VCaP (cell line): ENCODE data around the gene EIF4G3.
A peak's percentile ranks its signal among the peaks of the same experiment; 100 is the strongest.
"Not testable (repeated sequence)": the region's sequence is repeated elsewhere in the genome, so short reads cannot be mapped to it uniquely, and the experiment has no call there.

Experiments used
- H3K27ac ChIP-seq: fragments of 450-650 bp; 2 replicates; pipeline ENCODE4 v1.5.1; 2017
- TF ChIP-seq, protein P1 (sequence below): fragments of 450-650 bp; conservative IDR thresholded peaks from 2 replicates; pipeline ENCODE4 v1.5.1; 2017; ENCODE audit warnings: mild to moderate bottlenecking, moderate library complexity

Gene EIF4G3

DNA sequence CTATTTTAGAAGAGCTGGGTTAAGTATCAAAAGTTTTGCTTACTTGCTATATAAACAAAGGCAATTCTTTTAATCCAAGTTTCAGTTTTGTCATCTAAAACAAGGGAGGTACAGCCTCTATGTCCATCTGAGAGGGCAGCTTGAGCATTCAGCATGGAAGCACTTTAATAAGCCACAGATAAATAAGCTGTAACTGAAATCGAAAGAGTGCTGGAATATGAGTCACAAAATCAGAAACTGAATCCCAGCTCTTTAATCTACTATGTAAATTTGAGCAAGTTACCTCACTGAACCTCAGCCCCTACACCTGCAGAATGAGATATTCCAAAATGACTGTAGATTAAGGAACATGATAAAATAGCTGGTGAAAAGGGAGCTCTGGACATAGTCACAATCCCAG is 309.6 kb downstream of the EIF4G3 start:
- TF ChIP-seq, protein P1, sequence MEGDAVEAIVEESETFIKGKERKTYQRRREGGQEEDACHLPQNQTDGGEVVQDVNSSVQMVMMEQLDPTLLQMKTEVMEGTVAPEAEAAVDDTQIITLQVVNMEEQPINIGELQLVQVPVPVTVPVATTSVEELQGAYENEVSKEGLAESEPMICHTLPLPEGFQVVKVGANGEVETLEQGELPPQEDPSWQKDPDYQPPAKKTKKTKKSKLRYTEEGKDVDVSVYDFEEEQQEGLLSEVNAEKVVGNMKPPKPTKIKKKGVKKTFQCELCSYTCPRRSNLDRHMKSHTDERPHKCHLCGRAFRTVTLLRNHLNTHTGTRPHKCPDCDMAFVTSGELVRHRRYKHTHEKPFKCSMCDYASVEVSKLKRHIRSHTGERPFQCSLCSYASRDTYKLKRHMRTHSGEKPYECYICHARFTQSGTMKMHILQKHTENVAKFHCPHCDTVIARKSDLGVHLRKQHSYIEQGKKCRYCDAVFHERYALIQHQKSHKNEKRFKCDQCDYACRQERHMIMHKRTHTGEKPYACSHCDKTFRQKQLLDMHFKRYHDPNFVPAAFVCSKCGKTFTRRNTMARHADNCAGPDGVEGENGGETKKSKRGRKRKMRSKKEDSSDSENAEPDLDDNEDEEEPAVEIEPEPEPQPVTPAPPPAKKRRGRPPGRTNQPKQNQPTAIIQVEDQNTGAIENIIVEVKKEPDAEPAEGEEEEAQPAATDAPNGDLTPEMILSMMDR, result no peak
- no peak overlapping the region for H3K27ac ChIP-seq

DNA sequence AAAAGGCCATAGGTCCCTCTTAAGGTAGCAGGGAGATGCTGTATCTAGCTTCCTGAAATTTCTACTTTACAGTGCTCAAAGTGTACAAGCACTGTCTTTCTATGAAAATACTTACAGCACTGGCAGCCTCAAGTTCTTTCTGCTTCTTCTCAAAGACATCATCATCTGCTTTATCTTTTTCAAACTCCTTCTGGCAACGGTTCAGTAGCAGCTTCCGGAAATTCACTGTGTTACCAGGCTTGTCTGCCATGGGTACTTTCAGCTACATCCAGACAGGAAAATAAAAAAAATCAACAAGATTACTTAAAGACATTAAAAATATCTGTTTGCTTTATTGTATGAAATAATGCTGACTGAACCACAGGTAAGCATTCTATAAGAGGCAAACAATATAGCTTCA is 311.7 kb downstream of the EIF4G3 start:
- TF ChIP-seq, protein P1, result no peak
- H3K27ac ChIP-seq, result no peak overlapping the region

DNA sequence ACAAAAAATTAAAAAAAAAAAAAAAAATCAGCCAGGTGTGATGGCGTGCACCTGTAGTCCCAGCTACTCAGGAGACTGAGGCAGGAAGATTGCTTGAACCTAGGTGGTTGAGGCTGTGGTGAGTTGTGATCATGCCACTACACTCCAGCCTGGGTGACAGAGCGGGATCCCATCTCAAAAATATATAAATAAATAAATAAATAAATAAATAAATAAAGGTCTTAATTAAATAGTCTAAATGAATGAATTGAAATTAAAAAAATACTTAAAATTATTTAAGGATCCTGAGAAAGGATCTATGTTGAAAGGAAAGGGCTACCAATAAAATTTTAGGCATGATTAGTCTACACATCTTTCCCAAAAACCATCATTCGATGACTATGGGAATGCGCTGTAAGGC is 322.2 kb downstream of the EIF4G3 start:
- H3K27ac ChIP-seq, result no peak overlapping the region
- TF ChIP-seq, protein P1, result no peak

DNA sequence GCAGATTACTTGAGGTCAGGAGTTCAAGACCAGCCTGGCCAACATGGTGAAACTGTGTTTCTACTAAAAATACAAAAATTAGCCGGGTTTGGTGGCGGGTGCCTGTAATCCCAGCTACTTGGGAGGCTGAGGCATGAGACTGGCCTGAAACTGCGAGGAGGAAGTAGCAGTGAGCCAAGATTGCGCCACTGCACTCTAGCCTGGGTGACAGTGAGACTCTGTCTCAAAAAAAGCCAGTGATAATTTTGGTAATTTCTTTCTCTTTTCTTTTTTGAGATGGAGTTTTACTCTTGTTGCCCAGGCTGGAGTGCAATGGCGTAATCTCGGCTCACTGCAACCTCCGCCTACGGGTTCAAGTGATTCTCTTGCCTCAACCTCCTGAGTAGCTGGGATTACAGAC is 324.9 kb downstream of the EIF4G3 start:
- not testable (repeated sequence) for H3K27ac ChIP-seq

DNA sequence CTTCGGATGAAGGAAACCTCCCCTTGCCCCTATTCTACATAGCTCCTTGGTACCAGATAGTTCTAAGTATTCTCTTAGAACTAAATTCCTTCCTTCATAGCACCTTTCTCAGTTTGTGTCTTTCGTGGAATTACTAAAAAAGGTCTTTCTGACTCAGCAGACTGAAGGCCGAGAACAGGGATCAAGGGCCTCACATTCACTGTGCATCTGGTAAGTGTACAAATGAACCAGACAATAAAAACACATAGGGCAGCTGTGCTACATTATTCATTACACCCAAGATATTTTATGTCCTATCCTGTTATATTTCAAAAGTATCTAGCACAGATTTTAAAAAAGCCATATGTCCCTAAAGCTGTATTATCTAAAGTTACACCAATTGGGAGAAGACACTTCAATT is 326.7 kb downstream of the EIF4G3 start:
- TF ChIP-seq, protein P1, result no peak
- H3K27ac ChIP-seq, result no peak overlapping the region

DNA sequence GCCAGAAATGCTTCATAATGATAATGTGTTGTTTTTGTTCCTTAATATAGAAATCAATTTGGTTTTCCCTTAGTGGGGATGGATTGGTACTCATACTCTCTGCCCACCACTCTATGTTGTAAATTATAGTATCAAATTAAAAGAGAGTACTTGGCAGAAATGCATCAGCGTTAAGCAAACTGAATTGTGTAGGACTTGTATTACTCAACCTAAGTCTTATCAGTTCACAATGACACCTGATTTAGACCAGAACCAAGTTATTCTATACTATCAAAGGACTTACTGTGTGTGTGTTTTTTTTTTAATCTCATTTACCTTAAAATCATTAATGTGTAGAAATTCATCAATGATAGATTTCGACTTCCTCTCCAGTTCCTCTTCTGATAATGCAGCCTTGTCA is 327.6 kb downstream of the EIF4G3 start:
- TF ChIP-seq, protein P1, result no peak
- no peak overlapping the region for H3K27ac ChIP-seq

DNA sequence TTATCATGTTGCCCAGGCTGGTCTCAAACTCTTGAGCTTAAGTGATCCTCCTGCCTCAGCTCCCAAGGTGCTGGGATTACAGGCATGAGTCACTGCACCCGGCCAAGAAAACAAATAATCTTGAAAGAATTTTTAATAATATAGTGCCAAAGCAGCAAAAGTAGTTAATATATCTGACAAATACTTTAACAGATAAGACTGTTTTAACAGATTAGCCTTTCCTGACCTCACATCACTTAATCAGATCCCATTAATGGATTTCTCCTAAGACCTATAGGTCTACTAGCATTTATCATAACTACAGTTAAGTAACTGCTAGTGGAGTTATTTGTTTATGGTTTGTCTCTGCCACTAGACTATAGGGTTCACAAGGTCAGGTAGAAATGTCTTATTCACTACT is 328.5 kb downstream of the EIF4G3 start:
- H3K27ac ChIP-seq, result peak overlapping the region; percentile 23; the same call in 1 of the 2 replicates
- TF ChIP-seq, protein P1, result no peak

DNA sequence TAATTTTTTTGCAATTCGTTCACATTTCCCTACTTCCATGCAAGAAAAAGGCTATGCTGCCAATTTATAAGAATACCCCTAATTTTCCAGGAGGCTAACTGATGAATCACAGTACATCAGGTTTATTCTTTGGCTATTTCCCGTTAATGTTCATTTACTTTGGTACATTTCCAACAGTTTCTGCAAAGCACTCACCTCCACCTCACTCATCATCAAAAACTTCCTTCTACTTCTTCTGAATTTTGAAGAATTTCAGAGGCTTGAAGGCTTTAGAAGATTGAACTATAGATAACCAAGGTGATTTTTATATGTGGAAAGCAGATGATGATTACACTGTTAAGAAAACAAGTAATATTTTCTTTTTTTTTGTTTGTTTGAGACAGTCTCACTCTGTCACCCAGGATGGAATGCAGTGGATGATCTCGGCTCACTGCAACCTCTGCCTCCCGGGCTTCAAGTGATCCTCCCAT is 329.1 kb downstream of the EIF4G3 start:
- H3K27ac ChIP-seq, result peak overlapping the region; percentile 23; the same call in 1 of the 2 replicates
- TF ChIP-seq, protein P1, result no peak
